ENCODE data around the gene WAS.
"Not testable (repeated sequence)": the region's sequence is repeated elsewhere in the genome, so short reads cannot be mapped to it uniquely, and the experiment has no call there.

Gene WAS

GRCh38 chrX:48654746-48655145, 28.9 kb upstream of the WAS start:
- not testable (repeated sequence) for ATAC-seq

- not testable (repeated sequence) for ATAC-seq
Measured at GRCh38 chrX:48659686-48660085, 23.9 kb upstream of the WAS start.

- no peak for TF ChIP-seq ZNF565 (CRISPR knock-in tag; conservative IDR thresholded peaks at IDR 0.05; ENCODE audit: low read depth)
- no peak for TF ChIP-seq POU6F1 (CRISPR knock-in tag; IDR thresholded peaks at IDR 0.05; ENCODE audit: borderline replicate concordance, low read depth)
- no peak for TF ChIP-seq OSR1 (CRISPR knock-in tag; IDR thresholded peaks at IDR 0.05)
- no peak for TF ChIP-seq GLIS3 (CRISPR knock-in tag; IDR thresholded peaks at IDR 0.05)
- TF ChIP-seq RARB (CRISPR knock-in tag; IDR thresholded peaks at IDR 0.05), result no peak
- no peak for TF ChIP-seq BACH2 (CRISPR knock-in tag; IDR thresholded peaks at IDR 0.05; ENCODE audit: borderline replicate concordance)
- no peak for TF ChIP-seq ZC3H10 (CRISPR knock-in tag; IDR thresholded peaks at IDR 0.05)
- no peak for TF ChIP-seq TSHZ2 (CRISPR knock-in tag; IDR thresholded peaks at IDR 0.05)
- TF ChIP-seq ZFP3 (CRISPR knock-in tag; IDR thresholded peaks at IDR 0.05), result no peak
- TF ChIP-seq TOX (CRISPR knock-in tag; IDR thresholded peaks at IDR 0.05; ENCODE audit: borderline replicate concordance), result no peak
- no peak for TF ChIP-seq ZFP30 (CRISPR knock-in tag; IDR thresholded peaks at IDR 0.05)
- no peak for TF ChIP-seq PPARA (CRISPR knock-in tag; IDR thresholded peaks at IDR 0.05; ENCODE audit: borderline replicate concordance)
- no peak for ATAC-seq
Measured at GRCh38 chrX:48663241-48663640, 20.4 kb upstream of the WAS start.

- ATAC-seq, result no peak
- TF ChIP-seq ZNF8 (CRISPR knock-in tag; IDR thresholded peaks at IDR 0.05) (no peak), ARNTL (CRISPR knock-in tag; IDR thresholded peaks at IDR 0.05; ENCODE audit: borderline replicate concordance, low read depth) (no peak), TSHZ2 (CRISPR knock-in tag; IDR thresholded peaks at IDR 0.05) (no peak), PATZ1 (CRISPR knock-in tag; IDR thresholded peaks at IDR 0.05; ENCODE audit: borderline replicate concordance) (no peak), POU6F1 (CRISPR knock-in tag; IDR thresholded peaks at IDR 0.05; ENCODE audit: borderline replicate concordance, low read depth) (no peak), ZNF70 (CRISPR knock-in tag; IDR thresholded peaks at IDR 0.05) (no peak), ISL1 (CRISPR knock-in tag; IDR thresholded peaks at IDR 0.05) (no peak), ZFP30 (CRISPR knock-in tag; IDR thresholded peaks at IDR 0.05) (no peak), CSDC2 (CRISPR knock-in tag; IDR thresholded peaks at IDR 0.05) (no peak), ESRRG (CRISPR knock-in tag; IDR thresholded peaks at IDR 0.05) (no peak), OSR1 (CRISPR knock-in tag; IDR thresholded peaks at IDR 0.05) (no peak), TOX (CRISPR knock-in tag; IDR thresholded peaks at IDR 0.05; ENCODE audit: borderline replicate concordance) (no peak), PPARA (CRISPR knock-in tag; IDR thresholded peaks at IDR 0.05; ENCODE audit: borderline replicate concordance) (no peak)
Measured at GRCh38 chrX:48664156-48664555, 19.4 kb upstream of the WAS start.

Data from SK-N-SH treated with all-trans-retinoic acid at 6 μM for 48 hours (cell line).